ENCODE data around the gene LIMS2.

LIMS2 gene

GRCh38 chr2:127639111-127639474 lies 36.2 kb downstream of the LIMS2 start:
- H3K4me3 ChIP-seq (ENCODE audit: low read length), result no peak overlapping the region
- no peak overlapping the region for H3K4me2 ChIP-seq (ENCODE audit: low read length)
- no peaks in the 10 kb centered on the region for H3K9me3 ChIP-seq (replicated peaks; ENCODE audit: low read length)
- H3K4me1 ChIP-seq (ENCODE audit: control insufficient read depth, insufficient read depth, low read length), result peaks cover 34% of the 10 kb centered on the region
- H3K9ac ChIP-seq (ENCODE audit: low read depth, low read length), result no peak overlapping the region
- no peaks in the 10 kb centered on the region for H3K27me3 ChIP-seq (ENCODE audit: control insufficient read depth, insufficient read depth, low read length)
- H3K36me3 ChIP-seq (ENCODE audit: insufficient read depth, low read length), result peaks cover 3% of the 10 kb centered on the region

GRCh38 chr2:127638361-127639110 lies 36.8 kb downstream of the LIMS2 start:
- H3K36me3 ChIP-seq (ENCODE audit: insufficient read depth, low read length), result peaks cover 3% of the 10 kb centered on the region
- no peak overlapping the region for H3K4me2 ChIP-seq (ENCODE audit: low read length)
- H3K4me1 ChIP-seq (ENCODE audit: control insufficient read depth, insufficient read depth, low read length), result peaks cover 39% of the 10 kb centered on the region
- H3K9ac ChIP-seq (ENCODE audit: low read depth, low read length), result no peak overlapping the region
- no peaks in the 10 kb centered on the region for H3K9me3 ChIP-seq (replicated peaks; ENCODE audit: low read length)
- H3K27me3 ChIP-seq (ENCODE audit: control insufficient read depth, insufficient read depth, low read length), result no peaks in the 10 kb centered on the region
- no peak overlapping the region for H3K4me3 ChIP-seq (ENCODE audit: low read length)

- Histone ChIP-seq H3K4me1 (ENCODE audit: control insufficient read depth, insufficient read depth, low read length) (peaks cover 42% of the 10 kb centered on the region), H3K4me3 (ENCODE audit: low read length) (peak overlapping the region; percentile 37), H3K9me3 (replicated peaks; ENCODE audit: low read length) (no peaks in the 10 kb centered on the region), H3K4me2 (ENCODE audit: low read length) (peak overlapping the region; percentile 60), H3K9ac (ENCODE audit: low read depth, low read length) (peak overlapping the region; percentile 61), H3K36me3 (ENCODE audit: insufficient read depth, low read length) (peaks cover 3% of the 10 kb centered on the region), H3K27me3 (ENCODE audit: control insufficient read depth, insufficient read depth, low read length) (no peaks in the 10 kb centered on the region)
These were observed 37.5 kb downstream of the LIMS2 start for GRCh38 chr2:127637725-127638252.

GRCh38 chr2:127637236-127637630 lies 38.1 kb downstream of the LIMS2 start:
- peaks cover 3% of the 10 kb centered on the region for H3K36me3 ChIP-seq (ENCODE audit: insufficient read depth, low read length)
- H3K4me3 ChIP-seq (ENCODE audit: low read length), result peak overlapping the region; percentile 37
- H3K4me1 ChIP-seq (ENCODE audit: control insufficient read depth, insufficient read depth, low read length), result peaks cover 42% of the 10 kb centered on the region
- no peaks in the 10 kb centered on the region for H3K27me3 ChIP-seq (ENCODE audit: control insufficient read depth, insufficient read depth, low read length)
- peak overlapping the region; percentile 60 for H3K4me2 ChIP-seq (ENCODE audit: low read length)
- no peaks in the 10 kb centered on the region for H3K9me3 ChIP-seq (replicated peaks; ENCODE audit: low read length)
- peak overlapping the region; percentile 61 for H3K9ac ChIP-seq (ENCODE audit: low read depth, low read length)

- Histone ChIP-seq H3K27me3 (ENCODE audit: control insufficient read depth, insufficient read depth, low read length) (no peaks in the 10 kb centered on the region), H3K4me2 (ENCODE audit: low read length) (no peak overlapping the region), H3K4me3 (ENCODE audit: low read length) (no peak overlapping the region), H3K36me3 (ENCODE audit: insufficient read depth, low read length) (peaks cover 3% of the 10 kb centered on the region), H3K9ac (ENCODE audit: low read depth, low read length) (no peak overlapping the region), H3K4me1 (ENCODE audit: control insufficient read depth, insufficient read depth, low read length) (peaks cover 42% of the 10 kb centered on the region), H3K9me3 (replicated peaks; ENCODE audit: low read length) (no peaks in the 10 kb centered on the region)
These were observed 38.8 kb downstream of the LIMS2 start for GRCh38 chr2:127636248-127637235.

- Histone ChIP-seq H3K9ac (ENCODE audit: low read depth, low read length) (no peak overlapping the region), H3K36me3 (ENCODE audit: insufficient read depth, low read length) (peaks cover 3% of the 10 kb centered on the region), H3K27me3 (ENCODE audit: control insufficient read depth, insufficient read depth, low read length) (no peaks in the 10 kb centered on the region), H3K4me2 (ENCODE audit: low read length) (no peak overlapping the region), H3K4me3 (ENCODE audit: low read length) (no peak overlapping the region), H3K9me3 (replicated peaks; ENCODE audit: low read length) (no peaks in the 10 kb centered on the region), H3K4me1 (ENCODE audit: control insufficient read depth, insufficient read depth, low read length) (peaks cover 42% of the 10 kb centered on the region)
These were observed 39.7 kb downstream of the LIMS2 start for GRCh38 chr2:127635380-127636237.

GRCh38 chr2:127634626-127635379 lies 40.5 kb downstream of the LIMS2 start:
- Histone ChIP-seq H3K4me3 (ENCODE audit: low read length) (no peak overlapping the region), H3K4me1 (ENCODE audit: control insufficient read depth, insufficient read depth, low read length) (peaks cover 37% of the 10 kb centered on the region), H3K36me3 (ENCODE audit: insufficient read depth, low read length) (peaks cover 3% of the 10 kb centered on the region), H3K9ac (ENCODE audit: low read depth, low read length) (no peak overlapping the region), H3K27me3 (ENCODE audit: control insufficient read depth, insufficient read depth, low read length) (no peaks in the 10 kb centered on the region), H3K4me2 (ENCODE audit: low read length) (no peak overlapping the region), H3K9me3 (replicated peaks; ENCODE audit: low read length) (no peaks in the 10 kb centered on the region)

GRCh38 chr2:127634066-127634617 lies 41.2 kb downstream of the LIMS2 start:
- H3K9ac ChIP-seq (ENCODE audit: low read depth, low read length), result peak overlapping the region; percentile 44
- no peak overlapping the region for H3K4me2 ChIP-seq (ENCODE audit: low read length)
- H3K36me3 ChIP-seq (ENCODE audit: insufficient read depth, low read length), result peaks cover 3% of the 10 kb centered on the region
- H3K27me3 ChIP-seq (ENCODE audit: control insufficient read depth, insufficient read depth, low read length), result no peaks in the 10 kb centered on the region
- H3K4me3 ChIP-seq (ENCODE audit: low read length), result no peak overlapping the region
- H3K9me3 ChIP-seq (replicated peaks; ENCODE audit: low read length), result no peaks in the 10 kb centered on the region
- H3K4me1 ChIP-seq (ENCODE audit: control insufficient read depth, insufficient read depth, low read length), result peaks cover 35% of the 10 kb centered on the region

GRCh38 chr2:127633556-127634065 lies 41.7 kb downstream of the LIMS2 start:
- Histone ChIP-seq H3K4me2 (ENCODE audit: low read length) (no peak overlapping the region), H3K4me3 (ENCODE audit: low read length) (no peak overlapping the region), H3K27me3 (ENCODE audit: control insufficient read depth, insufficient read depth, low read length) (no peaks in the 10 kb centered on the region), H3K9me3 (replicated peaks; ENCODE audit: low read length) (no peaks in the 10 kb centered on the region), H3K4me1 (ENCODE audit: control insufficient read depth, insufficient read depth, low read length) (peaks cover 31% of the 10 kb centered on the region), H3K36me3 (ENCODE audit: insufficient read depth, low read length) (peaks cover 3% of the 10 kb centered on the region), H3K9ac (ENCODE audit: low read depth, low read length) (peak overlapping the region; percentile 44)
